Mesodermal cell (in vitro differentiated cells): ENCODE results near the gene CD52.
A peak's percentile ranks its signal among the peaks of the same experiment; 100 is the strongest.

Experiments used
- H3K27ac ChIP-seq: 2 replicates; pipeline ENCODE4 v1.7.0; 2013; ENCODE audit warnings: mild to moderate bottlenecking, low read depth, low read length, moderate library complexity; ENCODE audit not compliant: severe bottlenecking
- H3K36me3 ChIP-seq: 2 replicates; pipeline ENCODE4 v1.7.1; 2013; ENCODE audit warnings: mild to moderate bottlenecking, low read length, moderate library complexity; ENCODE audit not compliant: control insufficient read depth, insufficient read depth
- H3K4me1 ChIP-seq: one replicate; pipeline ENCODE4 v1.7.1; 2013; ENCODE audit warnings: mild to moderate bottlenecking, low read length; ENCODE audit not compliant: insufficient read depth, control insufficient read depth, poor library complexity, severe bottlenecking
- H3K4me3 ChIP-seq: 2 replicates; pipeline ENCODE4 v1.7.0; 2013; ENCODE audit warnings: low read length, control low read depth, mild to moderate bottlenecking; ENCODE audit not compliant: insufficient read depth, poor library complexity, severe bottlenecking; ENCODE audit errors: extremely low read depth
- H3K9me3 ChIP-seq: 2 replicates; pipeline ENCODE4 v1.7.1; 2013; ENCODE audit warnings: mild to moderate bottlenecking, low read length, moderate library complexity; ENCODE audit not compliant: control insufficient read depth
- WGBS, 2 experiments: methylation state at CpG; one replicate each; pipeline ENCODE4 v1.1.5; 2013; ENCODE audit warnings: missing lambda C conversion rate in 2 of 2; ENCODE audit not compliant: insufficient coverage in 2 of 2; 5-methylcytosine and 5-hydroxymethylcytosine counted together

The CD52 gene

DNA sequence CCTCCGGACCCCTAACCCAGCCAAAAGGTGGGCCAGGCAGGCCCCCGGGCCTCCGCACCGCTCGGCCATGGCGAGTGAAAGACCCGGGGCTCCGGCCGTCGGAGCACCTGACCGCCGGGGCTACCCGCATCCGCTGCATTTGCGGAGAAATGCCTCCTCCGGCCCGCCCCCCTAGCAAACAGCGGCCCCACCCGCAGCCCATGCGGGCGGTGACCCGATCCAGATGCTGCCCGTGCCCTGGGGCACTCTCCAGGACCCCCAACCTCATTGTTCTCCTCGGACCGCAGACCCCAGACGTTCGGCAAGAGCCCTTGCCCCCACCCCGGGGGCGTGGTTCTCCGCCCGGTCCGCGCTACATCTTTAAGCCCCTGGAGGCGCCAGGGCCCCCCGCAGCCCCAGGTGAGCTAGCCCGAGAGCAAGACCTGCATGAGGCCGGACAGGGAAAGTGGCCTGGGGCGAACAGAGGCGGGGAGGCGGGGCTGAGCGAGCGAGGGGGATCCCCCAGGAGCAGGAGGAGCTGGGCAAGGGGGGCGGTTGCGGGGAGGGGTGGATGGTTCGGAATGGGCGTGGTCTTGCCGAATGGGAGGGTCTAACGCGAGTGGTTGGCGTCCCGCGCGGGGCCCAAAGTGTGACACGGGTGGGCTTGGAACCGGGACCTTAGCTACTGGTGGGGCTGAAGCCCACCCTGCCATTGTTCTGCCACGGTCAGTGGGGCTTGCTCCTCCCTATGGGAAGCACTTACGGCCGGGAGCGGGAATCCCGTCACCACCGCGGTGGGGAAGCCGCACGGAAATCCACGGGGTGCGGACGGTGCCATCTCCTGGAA is 42.4 kb downstream of the CD52 start:
- Histone ChIP-seq H3K9me3 (no peaks in the 10 kb centered on the region), H3K4me3 (peak overlapping the region; percentile 33), H3K4me1 (peaks cover 8% of the 10 kb centered on the region), H3K36me3 (no peaks in the 10 kb centered on the region), H3K27ac (no peak overlapping the region)
- WGBS, 2 experiments = 5 to 8% methylated on average over 52 to 58 of the region's 67 CpGs

DNA sequence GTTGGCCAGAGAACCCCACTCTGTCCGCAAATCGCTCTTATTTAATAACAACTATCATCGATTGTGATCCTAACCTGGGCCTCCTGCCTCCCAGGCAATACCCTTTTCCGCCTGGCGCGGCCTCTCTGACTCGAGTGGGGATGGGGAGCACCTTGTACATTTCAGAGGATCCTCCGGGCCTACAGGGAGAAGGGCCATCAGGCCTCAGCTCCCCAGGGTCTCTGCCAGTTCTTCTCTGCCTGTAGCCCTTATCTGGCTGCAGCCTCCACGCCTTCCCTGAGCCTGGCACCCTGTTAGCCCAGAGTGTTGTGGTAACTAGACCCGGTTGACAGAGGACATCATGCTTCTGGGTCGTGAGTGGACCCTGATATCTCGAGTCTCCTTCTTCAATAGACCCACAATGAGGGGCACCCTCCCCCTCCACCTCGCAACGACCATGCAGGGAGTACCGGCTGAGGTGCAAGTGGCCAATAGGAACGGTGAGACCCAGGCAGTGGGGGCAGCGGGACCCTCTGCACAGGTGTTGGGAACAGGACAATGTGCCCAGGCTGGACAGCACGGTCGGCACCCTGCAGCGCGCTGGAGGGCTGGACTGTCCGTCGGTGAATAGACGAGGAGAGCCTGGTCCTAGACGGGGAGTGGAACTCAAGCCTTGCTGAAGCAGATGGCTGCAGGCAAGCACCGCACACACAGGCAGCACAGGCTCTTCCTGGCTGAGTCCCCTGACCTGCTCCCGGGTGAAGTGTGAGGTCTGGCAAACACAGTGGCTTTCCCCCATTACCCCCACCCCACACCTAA is 43.2 kb downstream of the CD52 start:
- Histone ChIP-seq H3K9me3 (no peaks in the 10 kb centered on the region), H3K36me3 (no peaks in the 10 kb centered on the region), H3K27ac (no peak overlapping the region), H3K4me3 (no peak overlapping the region), H3K4me1 (peaks cover 8% of the 10 kb centered on the region)
- 82 to 83% methylated on average over 19 to 27 of the region's 27 CpGs for whole genome bisulfite sequencing, 2 experiments

DNA sequence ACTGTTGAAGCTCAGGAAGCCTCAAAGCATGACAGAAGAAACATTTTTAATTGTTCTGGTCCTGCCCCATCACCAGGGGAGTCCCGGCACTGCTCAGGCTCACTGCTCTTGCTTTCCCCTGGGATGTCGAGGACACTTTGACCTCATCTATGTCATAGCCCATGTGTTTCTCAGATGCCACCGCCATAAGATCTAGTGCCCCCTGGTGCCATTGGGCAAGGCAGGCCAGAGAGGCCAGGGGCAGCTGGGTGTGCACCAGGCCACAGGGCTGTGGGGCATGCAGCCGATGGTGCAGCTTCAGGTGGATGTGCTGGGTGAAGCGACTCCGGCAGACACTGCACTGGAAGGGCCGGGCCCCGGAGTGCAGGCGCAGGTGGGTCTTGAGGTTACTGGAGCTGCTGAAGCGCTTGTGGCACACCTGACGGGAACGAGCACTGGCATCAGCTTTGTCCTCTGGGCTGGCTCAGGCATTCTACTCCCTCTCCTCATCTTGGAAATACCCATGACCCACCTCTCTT is 43.9 kb downstream of the CD52 start:
- H3K9me3 ChIP-seq = no peaks in the 10 kb centered on the region
- H3K27ac ChIP-seq = no peak overlapping the region
- 93 to 94% methylated on average over 11 of the region's 12 CpGs for WGBS, 2 experiments

GRCh38 chr1:26362331-26362730 is 44.6 kb downstream of the CD52 start:
- Histone ChIP-seq H3K36me3 (no peaks in the 10 kb centered on the region), H3K9me3 (no peaks in the 10 kb centered on the region), H3K27ac (no peak overlapping the region), H3K4me3 (no peak overlapping the region), H3K4me1 (peaks cover 8% of the 10 kb centered on the region)
- WGBS, 2 experiments = 97 to 100% methylated on average over 2 to 3 of the region's 3 CpGs

More for the DNA sequence above, 43.9 kb downstream of the CD52 start:
- Histone ChIP-seq H3K4me3 (no peak overlapping the region), H3K36me3 (no peaks in the 10 kb centered on the region), H3K4me1 (peaks cover 8% of the 10 kb centered on the region)

GRCh38 chr1:26363549-26364448 is 46.0 kb downstream of the CD52 start:
- no peak overlapping the region for H3K4me3 ChIP-seq
- no peaks in the 10 kb centered on the region for H3K36me3 ChIP-seq
- H3K9me3 ChIP-seq = no peaks in the 10 kb centered on the region
- H3K4me1 ChIP-seq = peaks cover 8% of the 10 kb centered on the region
- 41 to 48% methylated on average over 18 to 20 of the region's 26 CpGs for WGBS, 2 experiments
- H3K27ac ChIP-seq = no peak overlapping the region

DNA sequence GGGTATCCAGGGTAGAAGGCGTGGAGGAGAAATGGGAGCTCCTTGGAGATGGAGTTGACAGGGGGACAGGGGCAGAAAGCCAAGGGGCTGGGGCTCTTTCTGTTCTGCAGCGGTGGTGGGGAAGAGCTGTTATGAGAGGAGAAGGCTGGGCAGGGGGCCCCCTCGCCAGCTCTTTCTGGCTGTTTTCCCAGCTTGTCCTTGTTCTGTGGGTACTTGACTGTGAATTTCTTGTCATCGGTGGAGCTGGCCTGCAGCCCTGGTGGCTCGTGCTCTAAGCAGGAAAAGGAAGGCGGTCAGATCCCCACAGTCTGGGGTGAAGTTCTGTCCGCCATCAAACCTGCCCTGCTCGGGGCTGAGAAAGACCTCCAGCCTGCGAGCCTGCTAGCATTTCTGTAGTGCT is 47.2 kb downstream of the CD52 start:
- 90 to 94% methylated on average over 9 of the region's 9 CpGs for WGBS, 2 experiments
- no peaks in the 10 kb centered on the region for H3K36me3 ChIP-seq
- H3K9me3 ChIP-seq = no peaks in the 10 kb centered on the region
- H3K27ac ChIP-seq = no peak overlapping the region
- H3K4me1 ChIP-seq = peaks cover 6% of the 10 kb centered on the region
- no peak overlapping the region for H3K4me3 ChIP-seq

GRCh38 chr1:26367441-26367840 is 49.7 kb downstream of the CD52 start:
- no peaks in the 10 kb centered on the region for H3K4me1 ChIP-seq
- 91 to 96% methylated on average over 5 to 6 of the region's 6 CpGs for WGBS, 2 experiments
- H3K4me3 ChIP-seq = no peak overlapping the region
- no peaks in the 10 kb centered on the region for H3K9me3 ChIP-seq
- H3K36me3 ChIP-seq = no peaks in the 10 kb centered on the region
- H3K27ac ChIP-seq = no peak overlapping the region

DNA sequence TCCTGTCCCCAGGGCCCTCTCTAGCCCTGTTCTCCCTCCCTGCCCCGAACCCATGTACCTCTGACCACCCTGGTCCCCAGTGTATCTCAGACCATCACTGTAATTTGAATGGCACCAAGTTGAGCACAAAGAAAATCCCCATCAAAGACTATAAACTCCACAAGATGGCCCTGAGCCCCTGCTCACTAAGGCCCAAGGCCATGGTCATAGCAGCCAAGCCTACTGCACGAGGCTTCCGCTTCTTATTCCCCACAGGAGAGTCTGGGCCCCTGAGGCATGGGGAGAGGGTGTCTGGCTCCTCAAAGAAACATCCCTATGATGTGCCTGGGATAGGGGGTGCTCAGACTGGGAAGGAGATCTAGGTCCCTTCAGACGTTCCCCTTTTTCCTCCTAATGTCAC is 50.2 kb downstream of the CD52 start:
- Histone ChIP-seq H3K9me3 (no peaks in the 10 kb centered on the region), H3K36me3 (no peaks in the 10 kb centered on the region), H3K27ac (no peak overlapping the region), H3K4me3 (no peak overlapping the region), H3K4me1 (no peaks in the 10 kb centered on the region)
- WGBS, 2 experiments = 71 to 100% methylated on average over 2 of the region's 4 CpGs

- H3K9me3 ChIP-seq = no peaks in the 10 kb centered on the region
- no peaks in the 10 kb centered on the region for H3K4me1 ChIP-seq
- no peak overlapping the region for H3K27ac ChIP-seq
- H3K36me3 ChIP-seq = no peaks in the 10 kb centered on the region
- no peak overlapping the region for H3K4me3 ChIP-seq
- 92 to 93% methylated on average over 3 of the region's 3 CpGs for WGBS, 2 experiments
Observed at GRCh38 chr1:26368486-26368885, 50.7 kb downstream of the CD52 start.
